A549 (cell line): ENCODE data around the gene COPS9.

Source experiments
- JUNB ChIP-seq: fragments of >200 bp; sonication (Bioruptor Twin); formaldehyde crosslinking; IDR thresholded peaks from 2 replicates; pipeline ENCODE4 v1.6.1; 2016
- POLR2A ChIP-seq: IDR thresholded peaks from 2 replicates; pipeline ENCODE4 v1.6.1; 2012; ENCODE audit warnings: mild to moderate bottlenecking, low read length
- TF ChIP-seq, protein P1 (sequence below): fragments of >200 bp; sonication (Bioruptor Twin); formaldehyde crosslinking; IDR thresholded peaks from 3 replicates; pipeline ENCODE4 v1.5.1; 2016

DNA sequence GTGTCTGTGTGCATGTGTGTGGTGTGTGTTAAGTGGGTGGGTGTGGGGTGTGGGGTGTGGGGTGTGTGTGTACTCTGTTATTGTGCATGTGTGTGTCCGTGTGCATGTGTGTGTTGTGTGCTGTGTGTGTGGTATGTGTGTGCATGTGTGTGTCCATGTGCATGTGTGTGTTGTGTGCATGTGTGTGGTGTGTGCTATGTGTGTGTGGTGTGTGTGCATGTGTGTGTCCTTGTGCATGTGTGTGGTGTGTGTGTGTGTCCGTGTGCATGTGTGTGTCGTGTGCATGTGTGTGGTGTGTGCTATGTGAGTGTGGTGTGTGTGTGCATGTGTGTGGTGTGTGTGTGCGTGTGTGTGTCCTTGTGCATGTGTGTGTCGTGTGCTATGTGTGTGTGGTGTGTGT lies 11.3 kb upstream of the COPS9 start:
- TF ChIP-seq POLR2A (no peak), JUNB (no peak)
- TF ChIP-seq, protein P1, sequence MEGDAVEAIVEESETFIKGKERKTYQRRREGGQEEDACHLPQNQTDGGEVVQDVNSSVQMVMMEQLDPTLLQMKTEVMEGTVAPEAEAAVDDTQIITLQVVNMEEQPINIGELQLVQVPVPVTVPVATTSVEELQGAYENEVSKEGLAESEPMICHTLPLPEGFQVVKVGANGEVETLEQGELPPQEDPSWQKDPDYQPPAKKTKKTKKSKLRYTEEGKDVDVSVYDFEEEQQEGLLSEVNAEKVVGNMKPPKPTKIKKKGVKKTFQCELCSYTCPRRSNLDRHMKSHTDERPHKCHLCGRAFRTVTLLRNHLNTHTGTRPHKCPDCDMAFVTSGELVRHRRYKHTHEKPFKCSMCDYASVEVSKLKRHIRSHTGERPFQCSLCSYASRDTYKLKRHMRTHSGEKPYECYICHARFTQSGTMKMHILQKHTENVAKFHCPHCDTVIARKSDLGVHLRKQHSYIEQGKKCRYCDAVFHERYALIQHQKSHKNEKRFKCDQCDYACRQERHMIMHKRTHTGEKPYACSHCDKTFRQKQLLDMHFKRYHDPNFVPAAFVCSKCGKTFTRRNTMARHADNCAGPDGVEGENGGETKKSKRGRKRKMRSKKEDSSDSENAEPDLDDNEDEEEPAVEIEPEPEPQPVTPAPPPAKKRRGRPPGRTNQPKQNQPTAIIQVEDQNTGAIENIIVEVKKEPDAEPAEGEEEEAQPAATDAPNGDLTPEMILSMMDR: no peak
